T-helper 1 cell treated with Interleukin-12 subunit alpha and Interleukin-12 subunit beta and Interleukin-4 antibody, amounts not matched to agents 30 μg/mL and 1 μg/mL, for 36 hours (primary cell): ENCODE measurements around the gene CCDC167.
"Not testable (repeated sequence)": the region's sequence is repeated elsewhere in the genome, so short reads cannot be mapped to it uniquely, and the experiment has no call there.

Source experiments
- H3K27ac Mint-ChIP-seq: one replicate; pipeline ENCODE4 v1.8.0; 2021; ENCODE audit warnings: mild to moderate bottlenecking, mixed read lengths
- H3K27me3 Mint-ChIP-seq: one replicate; pipeline ENCODE4 v1.8.0; 2021; ENCODE audit warnings: low read depth, mixed read lengths
- H3K36me3 Mint-ChIP-seq: one replicate; pipeline ENCODE4 v1.8.0; 2021; ENCODE audit warnings: low read depth, mixed read lengths
- H3K4me1 Mint-ChIP-seq: one replicate; pipeline ENCODE4 v1.8.0; 2021; ENCODE audit warnings: low read depth, mixed read lengths
- H3K4me3 Mint-ChIP-seq: one replicate; pipeline ENCODE4 v1.8.0; 2021; ENCODE audit warnings: mild to moderate bottlenecking, moderate library complexity, mixed read lengths
- H3K9me3 Mint-ChIP-seq: one replicate; pipeline ENCODE4 v1.8.0; 2021; ENCODE audit warnings: mixed read lengths

Gene CCDC167

GRCh38 chr6:37459981-37460800 is 39.5 kb downstream of the CCDC167 start:
- Mint-ChIP-seq H3K4me3 (no peak overlapping the region), H3K4me1 (peaks cover 6% of the 10 kb centered on the region), H3K9me3 (no peaks in the 10 kb centered on the region), H3K36me3 (peaks cover 62% of the 10 kb centered on the region), H3K27me3 (no peaks in the 10 kb centered on the region), H3K27ac (no peak overlapping the region)

GRCh38 chr6:37456816-37457560 is 42.7 kb downstream of the CCDC167 start:
- Mint-ChIP-seq H3K4me3 (no peak overlapping the region), H3K36me3 (peaks cover 66% of the 10 kb centered on the region), H3K9me3 (no peaks in the 10 kb centered on the region), H3K4me1 (peaks cover 15% of the 10 kb centered on the region), H3K27ac (no peak overlapping the region), H3K27me3 (no peaks in the 10 kb centered on the region)

- Mint-ChIP-seq H3K27me3 (no peaks in the 10 kb centered on the region), H3K9me3 (no peaks in the 10 kb centered on the region), H3K27ac (no peak overlapping the region), H3K4me3 (no peak overlapping the region), H3K4me1 (peaks cover 19% of the 10 kb centered on the region), H3K36me3 (peaks cover 68% of the 10 kb centered on the region)
These were observed 43.6 kb downstream of the CCDC167 start for GRCh38 chr6:37456126-37456525.

GRCh38 chr6:37454420-37455140 is 45.1 kb downstream of the CCDC167 start:
- no peaks in the 10 kb centered on the region for H3K9me3 Mint-ChIP-seq
- no peaks in the 10 kb centered on the region for H3K27me3 Mint-ChIP-seq
- no peak overlapping the region for H3K27ac Mint-ChIP-seq
- H3K4me1 Mint-ChIP-seq: peaks cover 19% of the 10 kb centered on the region
- no peak overlapping the region for H3K4me3 Mint-ChIP-seq
- peaks cover 70% of the 10 kb centered on the region for H3K36me3 Mint-ChIP-seq

- Mint-ChIP-seq H3K4me1 (peaks cover 19% of the 10 kb centered on the region), H3K4me3 (no peak overlapping the region), H3K9me3 (no peaks in the 10 kb centered on the region), H3K36me3 (peaks cover 62% of the 10 kb centered on the region), H3K27ac (peak overlapping the region; percentile 6), H3K27me3 (no peaks in the 10 kb centered on the region)
These were observed 47.2 kb downstream of the CCDC167 start for GRCh38 chr6:37452522-37452921.

GRCh38 chr6:37451441-37452193 is 48.1 kb downstream of the CCDC167 start:
- peak overlapping the region; percentile 8 for H3K27ac Mint-ChIP-seq

GRCh38 chr6:37449984-37450383 is 49.7 kb downstream of the CCDC167 start:
- Mint-ChIP-seq H3K4me1 (peaks cover 21% of the 10 kb centered on the region), H3K4me3 (no peak overlapping the region), H3K27ac (no peak overlapping the region), H3K27me3 (no peaks in the 10 kb centered on the region), H3K9me3 (no peaks in the 10 kb centered on the region), H3K36me3 (peaks cover 57% of the 10 kb centered on the region)

More at GRCh38 chr6:37451441-37452193, 48.1 kb downstream of the CCDC167 start:
- no peaks in the 10 kb centered on the region for H3K9me3 Mint-ChIP-seq
- H3K36me3 Mint-ChIP-seq: peaks cover 60% of the 10 kb centered on the region
- H3K27me3 Mint-ChIP-seq: no peaks in the 10 kb centered on the region
- H3K4me1 Mint-ChIP-seq: peaks cover 19% of the 10 kb centered on the region
- H3K4me3 Mint-ChIP-seq: no peak overlapping the region

GRCh38 chr6:37443216-37443542 is 56.5 kb downstream of the CCDC167 start:
- peak overlapping the region; percentile 85 for H3K4me3 Mint-ChIP-seq
- peaks cover 22% of the 10 kb centered on the region for H3K4me1 Mint-ChIP-seq
- peak overlapping the region; percentile 96 for H3K27ac Mint-ChIP-seq
- H3K36me3 Mint-ChIP-seq: peaks cover 45% of the 10 kb centered on the region
- H3K27me3 Mint-ChIP-seq, H3K9me3 Mint-ChIP-seq: not testable (repeated sequence)

GRCh38 chr6:37442416-37443215 is 57.1 kb downstream of the CCDC167 start:
- Mint-ChIP-seq H3K4me1 (peaks cover 26% of the 10 kb centered on the region), H3K27me3 (no peaks in the 10 kb centered on the region), H3K36me3 (peaks cover 49% of the 10 kb centered on the region), H3K9me3 (no peaks in the 10 kb centered on the region), H3K27ac (peak overlapping the region; percentile 96), H3K4me3 (peak overlapping the region; percentile 85)

GRCh38 chr6:37441651-37442050 is 58.0 kb downstream of the CCDC167 start:
- Mint-ChIP-seq H3K4me3 (no peak overlapping the region), H3K27ac (peak overlapping the region; percentile 49)

GRCh38 chr6:37438930-37439329 is 60.8 kb downstream of the CCDC167 start:
- Mint-ChIP-seq H3K27ac (no peak overlapping the region), H3K27me3 (no peaks in the 10 kb centered on the region), H3K36me3 (peaks cover 41% of the 10 kb centered on the region), H3K4me3 (no peak overlapping the region), H3K9me3 (no peaks in the 10 kb centered on the region), H3K4me1 (peaks cover 41% of the 10 kb centered on the region)

More at GRCh38 chr6:37441651-37442050, 58.0 kb downstream of the CCDC167 start:
- peaks cover 28% of the 10 kb centered on the region for H3K4me1 Mint-ChIP-seq
- H3K9me3 Mint-ChIP-seq: no peaks in the 10 kb centered on the region
- peaks cover 52% of the 10 kb centered on the region for H3K36me3 Mint-ChIP-seq
- no peaks in the 10 kb centered on the region for H3K27me3 Mint-ChIP-seq

- H3K27ac Mint-ChIP-seq: no peak overlapping the region
- peaks cover 39% of the 10 kb centered on the region for H3K4me1 Mint-ChIP-seq
- peaks cover 32% of the 10 kb centered on the region for H3K36me3 Mint-ChIP-seq
- H3K9me3 Mint-ChIP-seq: no peaks in the 10 kb centered on the region
- H3K27me3 Mint-ChIP-seq: no peaks in the 10 kb centered on the region
- peak overlapping the region; percentile 56 for H3K4me3 Mint-ChIP-seq
These were observed 63.9 kb downstream of the CCDC167 start for GRCh38 chr6:37435816-37436215.

GRCh38 chr6:37435373-37435772 is 64.3 kb downstream of the CCDC167 start:
- peaks cover 39% of the 10 kb centered on the region for H3K4me1 Mint-ChIP-seq
- H3K36me3 Mint-ChIP-seq: peaks cover 32% of the 10 kb centered on the region
- H3K27ac Mint-ChIP-seq: no peak overlapping the region
- no peaks in the 10 kb centered on the region for H3K9me3 Mint-ChIP-seq
- no peaks in the 10 kb centered on the region for H3K27me3 Mint-ChIP-seq
- peak overlapping the region; percentile 56 for H3K4me3 Mint-ChIP-seq
